Raji (cell line): Measurements from ENCODE around the gene SNX30.

Experiments
- POLR2A ChIP-seq: IDR thresholded peaks from 2 replicates; pipeline ENCODE4 v1.6.1; 2011; ENCODE audit warnings: low read depth, low read length, control low read depth; ENCODE audit not compliant: insufficient read depth

SNX30 gene

GRCh38 chr9:112890106-112891081 is 139.8 kb downstream of the SNX30 start, which contains the start of gene SLC46A2:
TSS of gene SLC46A2 (minus strand) at chr9:112890876. CDS start at chr9:112890681, 195 bp downstream.
- TF ChIP-seq POLR2A = no peak

GRCh38 chr9:112891521-112891920 is 141.0 kb downstream of the SNX30 start:
- TF ChIP-seq POLR2A = no peak

GRCh38 chr9:112892981-112893380 is 142.4 kb downstream of the SNX30 start:
- TF ChIP-seq POLR2A = no peak

- no peak for TF ChIP-seq POLR2A
These were observed 143.5 kb downstream of the SNX30 start for GRCh38 chr9:112894041-112894440.

- TF ChIP-seq POLR2A = no peak
These were observed 144.1 kb downstream of the SNX30 start for GRCh38 chr9:112894699-112895098.

- no peak for TF ChIP-seq POLR2A
These were observed 145.6 kb downstream of the SNX30 start for GRCh38 chr9:112896131-112896530.

- TF ChIP-seq POLR2A = no peak
These were observed 148.3 kb downstream of the SNX30 start for GRCh38 chr9:112898872-112899311.

- no peak for TF ChIP-seq POLR2A
These were observed 149.9 kb downstream of the SNX30 start for GRCh38 chr9:112900488-112900887.

- no peak for TF ChIP-seq POLR2A
These were observed 150.3 kb downstream of the SNX30 start for GRCh38 chr9:112900901-112901300.

GRCh38 chr9:112905084-112905483 is 154.5 kb downstream of the SNX30 start:
- no peak for TF ChIP-seq POLR2A

- TF ChIP-seq POLR2A = no peak
These were observed 161.2 kb downstream of the SNX30 start for GRCh38 chr9:112911736-112912135.

GRCh38 chr9:112912636-112913035 is 162.1 kb downstream of the SNX30 start:
- no peak for TF ChIP-seq POLR2A

GRCh38 chr9:112913326-112913725 is 162.8 kb downstream of the SNX30 start:
- TF ChIP-seq POLR2A = no peak

GRCh38 chr9:112914524-112914923 is 164.0 kb downstream of the SNX30 start:
- no peak for TF ChIP-seq POLR2A

- TF ChIP-seq POLR2A = no peak
These were observed 166.8 kb downstream of the SNX30 start for GRCh38 chr9:112917047-112917986.
